Fibroblast of lung (primary cell): ENCODE measurements around the gene CORO2A. TPM values are rescaled to one million over a fixed set of nuclear protein-coding genes. Genes with fewer than 3 reads are reported as not detected.

Experiments
- DNase-seq, 2 donors: peaks; one replicate each; pipeline versions ENCODE4 v3.0.0 to v3.0.0-alpha.2; 2010; ENCODE audit warnings: low read depth in 2 of 2
- H2AFZ ChIP-seq: 2 replicates; pipeline ENCODE4 v1.5.1; 2012; ENCODE audit warnings: low read length, control low read depth, inconsistent platforms
- H3K27ac ChIP-seq: 2 replicates; pipeline ENCODE4 v1.5.1; 2011; ENCODE audit warnings: low read length, control low read depth; ENCODE audit not compliant: insufficient read depth
- H3K27me3 ChIP-seq: 2 replicates; pipeline ENCODE4 v1.5.1; 2011; ENCODE audit warnings: mild to moderate bottlenecking, low read length; ENCODE audit not compliant: control insufficient read depth, insufficient read depth
- H3K36me3 ChIP-seq: 2 replicates; pipeline ENCODE4 v1.5.1; 2011; ENCODE audit warnings: low read length; ENCODE audit not compliant: control insufficient read depth, insufficient read depth
- H3K4me1 ChIP-seq: 2 replicates; pipeline ENCODE4 v1.5.1; 2011; ENCODE audit warnings: low read length; ENCODE audit not compliant: control insufficient read depth, insufficient read depth; ENCODE audit errors: extremely low read depth
- H3K4me2 ChIP-seq: 2 replicates; pipeline ENCODE4 v1.5.1; 2011; ENCODE audit warnings: low read length, control low read depth; ENCODE audit not compliant: insufficient read depth; ENCODE audit errors: extremely low read depth
- H3K4me3 ChIP-seq, 4 experiments: fragments of 200-600 bp in 1 of 4; sonication (generic) in 1 of 4; replicated peaks in 1 of 4; 2 replicates each; pipeline ENCODE4 v1.5.1; 2011 to 2016; ENCODE audit warnings: low read length in 4 of 4, low read depth in 3 of 4, mild to moderate bottlenecking in 3 of 4, control low read depth in 2 of 4, inconsistent platforms in 1 of 4, mixed read lengths in 1 of 4; ENCODE audit not compliant: insufficient read depth in 1 of 4; ENCODE audit errors: control extremely low read depth in 1 of 4
- H3K79me2 ChIP-seq: 2 replicates; pipeline ENCODE4 v1.5.1; 2012; ENCODE audit warnings: mild to moderate bottlenecking, low read length, inconsistent platforms; ENCODE audit not compliant: control insufficient read depth, insufficient read depth
- H3K9ac ChIP-seq: 2 replicates; pipeline ENCODE4 v1.5.1; 2011; ENCODE audit warnings: mild to moderate bottlenecking, low read length, control low read depth; ENCODE audit not compliant: insufficient read depth
- H3K9me3 ChIP-seq: 2 replicates; pipeline ENCODE4 v1.5.1; 2012; ENCODE audit warnings: low read depth, low read length; ENCODE audit not compliant: control insufficient read depth, insufficient read depth
- H4K20me1 ChIP-seq: 2 replicates; pipeline ENCODE4 v1.5.1; 2011; ENCODE audit warnings: low read length; ENCODE audit not compliant: control insufficient read depth, insufficient read depth; ENCODE audit errors: extremely low read depth
- EZH2 ChIP-seq: IDR thresholded peaks from 2 replicates; pipeline ENCODE4 v1.5.1; 2012; ENCODE audit warnings: low read length, control low read depth, mild to moderate bottlenecking; ENCODE audit errors: missing control alignments
- polyA plus RNA-seq, 2 donors: library from polyadenylated mRNA; depleted of rRNA in 1 of 2; stranded (reverse) in 1 of 2; unstranded in 1 of 2; fragments of >200 nt; gene quantifications; 2 replicates each; pipeline ENCODE4 v1.2.1, GENCODE V29; 2011 to 2012; ENCODE audit warnings: missing spikeins in 1 of 2
- total RNA-seq: library from RNA; depleted of rRNA; stranded (reverse); fragments of >200 nt; gene quantifications from 2 replicates; pipeline ENCODE4 v1.2.1, GENCODE V29; 2014
- TF ChIP-seq, protein P1 (sequence below), 2 donors: IDR thresholded peaks in 1 of 2; conservative IDR thresholded peaks in 1 of 2; 1 replicate in 1 of 2; 2 replicates in 1 of 2; pipeline ENCODE4 v1.5.1; 2011 to 2012; ENCODE audit warnings: low read length in 2 of 2, control low read depth in 1 of 2, inconsistent platforms in 1 of 2, low read depth in 1 of 2, mild to moderate bottlenecking in 1 of 2

CORO2A gene
- total and polyA plus RNA-seq, 2 donors (not counting 1 experiment from before 2014, with no cell fraction given): 0.11 to 0.50 TPM

- Histone ChIP-seq H3K4me1 (no peaks in the 10 kb centered on the region), H4K20me1 (no peaks in the 10 kb centered on the region), H3K79me2 (no peaks in the 10 kb centered on the region), H3K4me3 (no peak overlapping the region), H3K9me3 (no peaks in the 10 kb centered on the region), H3K27ac (no peak overlapping the region), H2AFZ (no peak overlapping the region), H3K9ac (no peak overlapping the region), H3K27me3 (peaks cover 4% of the 10 kb centered on the region), H3K4me2 (no peak overlapping the region), H3K36me3 (no peaks in the 10 kb centered on the region)
- DNase-seq: no peak
- TF ChIP-seq, protein P1, sequence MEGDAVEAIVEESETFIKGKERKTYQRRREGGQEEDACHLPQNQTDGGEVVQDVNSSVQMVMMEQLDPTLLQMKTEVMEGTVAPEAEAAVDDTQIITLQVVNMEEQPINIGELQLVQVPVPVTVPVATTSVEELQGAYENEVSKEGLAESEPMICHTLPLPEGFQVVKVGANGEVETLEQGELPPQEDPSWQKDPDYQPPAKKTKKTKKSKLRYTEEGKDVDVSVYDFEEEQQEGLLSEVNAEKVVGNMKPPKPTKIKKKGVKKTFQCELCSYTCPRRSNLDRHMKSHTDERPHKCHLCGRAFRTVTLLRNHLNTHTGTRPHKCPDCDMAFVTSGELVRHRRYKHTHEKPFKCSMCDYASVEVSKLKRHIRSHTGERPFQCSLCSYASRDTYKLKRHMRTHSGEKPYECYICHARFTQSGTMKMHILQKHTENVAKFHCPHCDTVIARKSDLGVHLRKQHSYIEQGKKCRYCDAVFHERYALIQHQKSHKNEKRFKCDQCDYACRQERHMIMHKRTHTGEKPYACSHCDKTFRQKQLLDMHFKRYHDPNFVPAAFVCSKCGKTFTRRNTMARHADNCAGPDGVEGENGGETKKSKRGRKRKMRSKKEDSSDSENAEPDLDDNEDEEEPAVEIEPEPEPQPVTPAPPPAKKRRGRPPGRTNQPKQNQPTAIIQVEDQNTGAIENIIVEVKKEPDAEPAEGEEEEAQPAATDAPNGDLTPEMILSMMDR (conservative IDR thresholded peaks at IDR 0.05 in 1 of 2, IDR thresholded peaks at IDR 0.05 in 1 of 2; ENCODE audit: low read depth in 1 of 2, low read length in 2 of 2): no peak
- TF ChIP-seq EZH2: no peak
Measured at GRCh38 chr9:98178874-98179850, 13.3 kb downstream of the CORO2A start.

GRCh38 chr9:98176391-98177259 lies 15.8 kb downstream of the CORO2A start:
- no peaks in the 10 kb centered on the region for H3K4me1 ChIP-seq
- no peaks in the 10 kb centered on the region for H3K9me3 ChIP-seq
- H3K79me2 ChIP-seq: no peaks in the 10 kb centered on the region
- H3K27me3 ChIP-seq: peaks cover 7% of the 10 kb centered on the region
- no peak overlapping the region for H3K9ac ChIP-seq
- H4K20me1 ChIP-seq: no peaks in the 10 kb centered on the region
- H3K27ac ChIP-seq: no peak overlapping the region
- DNase-seq: no peak
- no peak for TF ChIP-seq EZH2
- TF ChIP-seq, protein P1 (conservative IDR thresholded peaks at IDR 0.05 in 1 of 2, IDR thresholded peaks at IDR 0.05 in 1 of 2; ENCODE audit: low read depth in 1 of 2, low read length in 2 of 2): no peak
- no peak overlapping the region for H3K4me3 ChIP-seq
- no peaks in the 10 kb centered on the region for H3K36me3 ChIP-seq
- no peak overlapping the region for H3K4me2 ChIP-seq
- no peak overlapping the region for H2AFZ ChIP-seq

- peaks cover 8% of the 10 kb centered on the region for H3K27me3 ChIP-seq
- H3K4me1 ChIP-seq: no peaks in the 10 kb centered on the region
- H3K4me2 ChIP-seq: no peak overlapping the region
- H3K9me3 ChIP-seq: no peaks in the 10 kb centered on the region
- no peak for TF ChIP-seq EZH2
- TF ChIP-seq, protein P1 (conservative IDR thresholded peaks at IDR 0.05 in 1 of 2, IDR thresholded peaks at IDR 0.05 in 1 of 2; ENCODE audit: low read depth in 1 of 2, low read length in 2 of 2): no peak
- no peaks in the 10 kb centered on the region for H3K79me2 ChIP-seq
- no peak overlapping the region for H3K27ac ChIP-seq
- H3K9ac ChIP-seq: no peak overlapping the region
- no peak for DNase-seq
- H3K4me3 ChIP-seq: no peak overlapping the region
- H3K36me3 ChIP-seq: no peaks in the 10 kb centered on the region
- no peaks in the 10 kb centered on the region for H4K20me1 ChIP-seq
- H2AFZ ChIP-seq: no peak overlapping the region
Measured at GRCh38 chr9:98175762-98176161, 16.7 kb downstream of the CORO2A start.
